ENCODE data around the gene FAM120A.

DNA sequence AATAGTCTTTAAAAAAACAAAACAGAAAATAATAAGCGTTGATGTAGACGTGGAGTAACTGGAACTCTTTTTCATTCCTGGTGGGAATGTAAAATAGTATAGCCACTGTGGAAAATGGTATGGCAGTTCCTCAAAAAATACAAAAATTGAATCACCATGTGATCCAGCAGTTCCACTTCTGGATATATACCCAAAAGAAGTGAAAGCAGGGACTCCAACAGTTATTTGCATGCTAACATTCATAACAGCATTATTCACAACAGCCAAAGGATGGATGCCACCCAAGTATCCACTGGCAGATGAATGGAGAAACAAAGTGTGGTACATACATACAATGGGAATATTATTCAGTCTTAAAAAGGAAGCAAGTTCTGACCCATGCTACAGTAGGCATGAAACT is 120.7 kb downstream of the FAM120A start:
- TF ChIP-seq, protein P1, sequence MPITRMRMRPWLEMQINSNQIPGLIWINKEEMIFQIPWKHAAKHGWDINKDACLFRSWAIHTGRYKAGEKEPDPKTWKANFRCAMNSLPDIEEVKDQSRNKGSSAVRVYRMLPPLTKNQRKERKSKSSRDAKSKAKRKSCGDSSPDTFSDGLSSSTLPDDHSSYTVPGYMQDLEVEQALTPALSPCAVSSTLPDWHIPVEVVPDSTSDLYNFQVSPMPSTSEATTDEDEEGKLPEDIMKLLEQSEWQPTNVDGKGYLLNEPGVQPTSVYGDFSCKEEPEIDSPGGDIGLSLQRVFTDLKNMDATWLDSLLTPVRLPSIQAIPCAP (CRISPR knock-in tag; IDR thresholded peaks at IDR 0.05; ENCODE audit: borderline replicate concordance), result no peak
- TF ChIP-seq, protein P2, sequence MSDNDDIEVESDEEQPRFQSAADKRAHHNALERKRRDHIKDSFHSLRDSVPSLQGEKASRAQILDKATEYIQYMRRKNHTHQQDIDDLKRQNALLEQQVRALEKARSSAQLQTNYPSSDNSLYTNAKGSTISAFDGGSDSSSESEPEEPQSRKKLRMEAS (CRISPR knock-in tag; IDR thresholded peaks at IDR 0.05), result no peak
- TF ChIP-seq SRSF1 (IDR thresholded peaks at IDR 0.05; ENCODE audit: low read depth, low read length), result no peak
- no peak for TF ChIP-seq SMAD4 (CRISPR knock-in tag; conservative IDR thresholded peaks at IDR 0.05)
- TF ChIP-seq PHF21A (IDR thresholded peaks at IDR 0.05; ENCODE audit: borderline replicate concordance, low read depth), result no peak
- TF ChIP-seq ZNF766 (CRISPR knock-in tag; conservative IDR thresholded peaks at IDR 0.05), result no peak
- TF ChIP-seq ZNF41 (CRISPR knock-in tag; conservative IDR thresholded peaks at IDR 0.05), result no peak
- no peak for TF ChIP-seq ZBTB17 (CRISPR knock-in tag; IDR thresholded peaks at IDR 0.05)
- TF ChIP-seq TCF3 (CRISPR knock-in tag; IDR thresholded peaks at IDR 0.05), result no peak
